ENCODE data around the gene LRP6.
"Not testable (repeated sequence)": the region's sequence is repeated elsewhere in the genome, so short reads cannot be mapped to it uniquely, and the experiment has no call there.

The LRP6 gene

DNA sequence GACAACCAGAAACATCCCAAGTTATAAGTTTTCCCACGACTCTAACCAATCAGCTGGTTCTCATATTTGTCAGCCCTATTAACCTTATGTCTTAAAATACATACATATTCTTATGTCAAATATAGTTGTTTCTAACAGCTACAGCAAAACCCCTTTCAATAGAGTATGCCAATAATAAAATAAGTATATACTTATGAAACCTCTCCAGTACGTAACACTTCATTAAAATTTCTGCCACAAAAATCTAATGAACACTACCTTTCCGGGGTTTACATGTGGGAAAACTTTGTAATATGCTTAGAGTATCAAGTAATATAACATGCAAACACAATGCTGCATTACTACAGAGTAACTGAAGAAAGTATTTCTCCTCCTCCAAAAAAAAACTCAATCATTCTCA is 1.8 kb downstream of the LRP6 start:
- no peak overlapping the region for H3K27ac ChIP-seq
- TF ChIP-seq, protein P1, sequence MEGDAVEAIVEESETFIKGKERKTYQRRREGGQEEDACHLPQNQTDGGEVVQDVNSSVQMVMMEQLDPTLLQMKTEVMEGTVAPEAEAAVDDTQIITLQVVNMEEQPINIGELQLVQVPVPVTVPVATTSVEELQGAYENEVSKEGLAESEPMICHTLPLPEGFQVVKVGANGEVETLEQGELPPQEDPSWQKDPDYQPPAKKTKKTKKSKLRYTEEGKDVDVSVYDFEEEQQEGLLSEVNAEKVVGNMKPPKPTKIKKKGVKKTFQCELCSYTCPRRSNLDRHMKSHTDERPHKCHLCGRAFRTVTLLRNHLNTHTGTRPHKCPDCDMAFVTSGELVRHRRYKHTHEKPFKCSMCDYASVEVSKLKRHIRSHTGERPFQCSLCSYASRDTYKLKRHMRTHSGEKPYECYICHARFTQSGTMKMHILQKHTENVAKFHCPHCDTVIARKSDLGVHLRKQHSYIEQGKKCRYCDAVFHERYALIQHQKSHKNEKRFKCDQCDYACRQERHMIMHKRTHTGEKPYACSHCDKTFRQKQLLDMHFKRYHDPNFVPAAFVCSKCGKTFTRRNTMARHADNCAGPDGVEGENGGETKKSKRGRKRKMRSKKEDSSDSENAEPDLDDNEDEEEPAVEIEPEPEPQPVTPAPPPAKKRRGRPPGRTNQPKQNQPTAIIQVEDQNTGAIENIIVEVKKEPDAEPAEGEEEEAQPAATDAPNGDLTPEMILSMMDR (IDR thresholded peaks at IDR 0.05) = no peak
- no peak for TF ChIP-seq ZFX (IDR thresholded peaks at IDR 0.05; ENCODE audit: borderline replicate concordance)

DNA sequence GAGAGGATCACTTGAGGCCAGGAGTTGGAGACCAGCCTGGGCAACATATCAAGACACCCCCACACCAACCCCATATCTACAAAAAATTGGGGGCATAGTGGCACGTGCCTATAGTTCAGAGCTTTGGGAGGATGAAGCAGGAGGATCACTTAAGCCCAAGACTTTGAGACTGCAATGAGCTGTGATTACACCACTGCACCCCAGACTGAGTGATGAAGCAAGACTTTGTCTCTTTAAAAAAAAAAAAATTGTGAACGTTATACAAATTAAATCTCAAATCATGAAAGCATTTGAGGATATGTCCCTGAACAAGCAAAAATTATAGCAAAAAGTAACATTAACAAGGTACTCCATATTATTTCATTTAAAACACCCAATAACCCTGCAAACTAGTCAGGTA is 2.9 kb downstream of the LRP6 start:
- H3K27ac ChIP-seq = no peak overlapping the region
- TF ChIP-seq, protein P1 (IDR thresholded peaks at IDR 0.05) = no peak
- no peak for TF ChIP-seq ZFX (IDR thresholded peaks at IDR 0.05; ENCODE audit: borderline replicate concordance)

DNA sequence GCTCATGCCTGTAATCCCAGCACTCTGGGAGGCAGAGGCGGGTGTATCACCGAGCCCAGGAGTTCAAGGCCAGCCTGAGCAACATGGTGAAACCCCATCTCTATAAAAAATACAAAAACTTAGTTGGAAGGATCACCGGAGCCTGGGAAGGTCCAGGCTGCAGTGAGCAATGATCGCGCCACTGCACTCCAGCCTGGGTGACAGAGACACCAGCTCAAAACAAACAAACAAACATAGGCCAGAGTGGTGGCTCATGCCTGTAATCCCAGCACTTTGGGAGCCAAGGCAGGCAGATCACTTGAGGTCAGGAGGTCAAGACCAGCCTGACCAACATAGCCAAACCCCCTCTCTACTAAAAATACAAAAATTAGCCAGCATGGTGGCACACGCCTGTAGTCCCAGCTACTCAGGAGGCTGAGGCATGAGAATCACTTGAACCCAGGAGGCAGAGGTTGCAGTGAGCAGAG is 10.5 kb downstream of the LRP6 start:
- H3K27ac ChIP-seq = not testable (repeated sequence)

DNA sequence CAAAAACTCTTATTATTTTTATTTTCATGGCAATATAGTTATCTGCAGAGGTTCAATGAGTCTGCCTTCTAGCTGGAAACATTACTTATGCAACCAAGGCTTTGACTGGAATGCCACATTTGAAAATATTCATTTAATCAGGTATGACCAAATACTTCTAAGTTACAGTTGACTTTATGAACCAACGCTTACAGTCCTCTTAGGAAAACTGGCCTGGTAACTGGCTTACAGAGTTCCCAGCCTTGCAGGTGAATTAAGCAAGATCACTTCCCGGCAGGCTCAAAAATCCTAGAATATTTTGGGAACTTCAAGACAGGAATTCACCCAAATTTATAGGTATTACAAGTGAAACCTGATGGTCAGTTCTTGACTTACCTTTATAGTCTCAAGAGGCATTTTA is 12.3 kb downstream of the LRP6 start:
- TF ChIP-seq ZFX (IDR thresholded peaks at IDR 0.05; ENCODE audit: borderline replicate concordance) = no peak
- TF ChIP-seq, protein P1 (IDR thresholded peaks at IDR 0.05) = no peak
- no peak overlapping the region for H3K27ac ChIP-seq

DNA sequence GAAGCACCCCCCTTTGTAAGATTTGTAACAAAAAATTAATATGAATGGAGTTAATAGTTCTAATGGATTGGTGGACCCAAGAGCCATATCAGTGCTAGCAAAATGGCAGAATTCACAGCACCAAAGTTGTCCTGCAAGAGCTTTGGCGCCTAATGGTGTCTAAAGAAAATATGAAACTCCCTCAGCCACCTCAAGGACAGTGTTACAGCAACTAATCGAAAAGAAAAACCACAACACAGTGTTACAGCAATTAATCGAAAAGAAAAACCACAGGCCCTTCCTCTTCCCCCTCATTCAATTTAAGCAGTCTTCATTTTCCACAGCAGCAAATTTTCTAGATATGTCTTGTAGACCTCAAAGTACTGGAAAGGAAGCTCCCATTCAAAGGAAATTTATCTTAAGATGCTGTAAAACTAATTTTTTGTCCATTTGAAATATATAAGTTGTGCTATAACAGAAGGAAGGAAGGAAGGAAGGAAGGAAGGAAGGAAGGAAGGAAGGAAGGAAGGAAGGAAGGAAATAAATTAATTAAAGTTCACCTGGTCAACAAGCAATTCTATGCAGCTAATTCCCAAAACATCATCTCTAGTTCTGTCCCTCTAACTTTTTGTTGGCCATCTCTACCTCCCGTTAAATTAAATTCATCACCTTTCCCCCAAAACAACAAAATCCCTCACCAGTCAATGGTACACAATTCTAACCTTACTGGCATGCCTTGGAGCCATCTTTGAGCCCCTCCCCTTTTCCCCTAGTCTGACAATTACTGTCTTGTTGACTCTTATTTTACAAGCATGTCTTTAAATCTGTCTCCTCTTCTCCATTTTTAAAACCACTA is 17.4 kb downstream of the LRP6 start:
- no peak overlapping the region for H3K27ac ChIP-seq
- no peak for TF ChIP-seq ZFX (IDR thresholded peaks at IDR 0.05; ENCODE audit: borderline replicate concordance)
- TF ChIP-seq, protein P1 (IDR thresholded peaks at IDR 0.05) = no peak

DNA sequence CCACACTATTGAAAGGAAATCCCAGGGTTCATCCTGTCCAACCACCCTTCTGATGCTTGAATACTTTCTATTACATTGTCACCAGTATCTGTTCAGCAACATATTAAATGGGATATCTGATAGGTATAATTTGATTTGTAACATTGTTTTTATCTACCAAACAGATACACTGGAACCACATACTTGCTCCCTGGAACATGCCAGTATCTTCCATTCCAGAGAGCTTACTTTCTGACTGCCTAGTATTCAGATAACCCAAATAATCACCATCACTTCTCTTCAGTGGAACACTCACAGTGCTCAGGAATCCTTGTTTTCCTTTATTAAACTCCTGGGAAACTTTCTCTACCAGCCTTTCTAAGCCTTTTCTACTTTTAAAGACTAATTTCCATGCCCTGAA is 19.3 kb downstream of the LRP6 start:
- no peak for TF ChIP-seq ZFX (IDR thresholded peaks at IDR 0.05; ENCODE audit: borderline replicate concordance)
- TF ChIP-seq, protein P1 (IDR thresholded peaks at IDR 0.05) = no peak
- H3K27ac ChIP-seq = no peak overlapping the region

DNA sequence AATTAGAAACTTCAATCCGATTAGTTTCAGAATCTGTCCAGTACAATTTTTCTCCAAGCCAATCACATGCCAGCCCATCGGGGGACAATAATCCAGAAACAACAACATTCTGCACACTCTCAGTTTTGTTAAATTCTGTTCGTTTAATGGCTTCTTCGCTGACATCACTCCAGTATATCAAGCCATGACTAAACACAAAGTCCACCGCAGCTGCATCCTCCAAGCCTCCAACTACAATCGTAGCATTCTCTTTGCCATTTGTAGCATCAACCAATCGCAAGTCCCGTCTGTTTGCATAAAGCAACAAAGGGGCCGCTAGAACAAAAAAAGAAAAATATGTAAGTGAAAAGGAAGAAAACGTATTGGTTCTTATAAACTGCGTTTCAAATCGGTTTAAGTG is 22.5 kb downstream of the LRP6 start:
- H3K27ac ChIP-seq = no peak overlapping the region
- no peak for TF ChIP-seq ZFX (IDR thresholded peaks at IDR 0.05; ENCODE audit: borderline replicate concordance)
- TF ChIP-seq, protein P1 (IDR thresholded peaks at IDR 0.05) = no peak
